ENCODE measurements around the gene XIRP2. TPM values are rescaled to one million over a fixed set of nuclear protein-coding genes. Genes with fewer than 3 reads are reported as not detected.

XIRP2 gene
- total and polyA plus RNA-seq, 2 of the 8 experiments (the other 6 are each of a cell fraction or from before 2014, with no cell fraction given): 0.11 TPM; not detected in 1

DNA sequence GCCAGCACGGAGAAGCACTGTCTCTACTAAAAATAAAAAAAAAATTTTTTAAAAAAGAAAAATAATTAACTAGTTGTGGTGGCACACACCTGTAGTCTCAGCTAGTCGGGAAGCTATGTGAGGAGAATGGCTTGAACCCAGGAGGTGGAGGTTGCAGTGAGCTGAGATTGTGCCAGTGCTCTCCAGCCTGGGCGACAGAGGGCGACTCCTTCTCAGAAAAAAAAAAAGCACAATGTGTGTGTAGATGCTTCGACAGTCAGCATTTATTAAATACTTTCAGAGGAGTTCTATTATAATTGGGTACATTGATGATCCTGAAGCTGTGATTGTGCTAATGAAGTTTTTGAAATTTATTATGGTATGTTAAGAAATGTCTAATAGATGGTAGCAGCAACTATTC, 46.5 kb downstream of the XIRP2 start:
- H3K4me2 ChIP-seq (ENCODE audit: insufficient read depth in 1 of 2, low read depth in 2 of 2, low read length in 2 of 2): no peak overlapping the region
- no peak overlapping the region for H4K8ac ChIP-seq (ENCODE audit: extremely low read depth, insufficient read depth, low read length)
- no peak overlapping the region for H3K4ac ChIP-seq (replicated peaks; ENCODE audit: insufficient read length, low read depth, low read length)
- H4K5ac ChIP-seq (ENCODE audit: insufficient read length, low read depth, low read length): no peak overlapping the region
- no peak overlapping the region for H2BK12ac ChIP-seq (ENCODE audit: low read depth, low read length)
- no peak overlapping the region for H2BK5ac ChIP-seq (ENCODE audit: low read depth, low read length)
- ChIA-PET CTCF (ENCODE audit: partially characterized antibody) (interaction anchor here (0.7 to 1.3 kb wide), 5 partner anchors 10 to 395 kb away, joined by 3 to 5 read pairs (median 4); no protein-coding TSS in a partner anchor), POLR2A (ENCODE audit: partially characterized antibody) (interaction anchor here (0.7 kb wide), 1 partner anchor 321 kb away, joined by 3 read pairs; no protein-coding TSS in a partner anchor)
- no peaks in the 10 kb centered on the region for H3K36me3 ChIP-seq (ENCODE audit: control insufficient read depth in 2 of 4, insufficient read depth in 4 of 4, low read length in 3 of 4)
- H2AFZ ChIP-seq (ENCODE audit: low read length): no peak overlapping the region
- no peaks in the 10 kb centered on the region; the same call in 1 of the 2 replicates for H3K23me2 ChIP-seq (ENCODE audit: low read depth, low read length)
- no peak overlapping the region for H2BK15ac ChIP-seq (ENCODE audit: low read length)
- H3K4me3 ChIP-seq (ENCODE audit: extremely low read depth in 1 of 4, insufficient read depth in 2 of 4, low read depth in 3 of 4, low read length in 4 of 4): no peak overlapping the region
- WGBS, 2 experiments (ENCODE audit: extremely low coverage in 1 of 2, insufficient coverage in 1 of 2, insufficient read length in 1 of 2, insufficient replicate concordance in 2 of 2, low coverage in 1 of 2, low lambda C conversion rate in 2 of 2, missing lambda C conversion rate in 1 of 2): 78% methylated on average over 5 of the region's 5 CpGs; no CpG with 5 or more reads in 1 of the 2 experiments
- no peaks in the 10 kb centered on the region for H4K20me1 ChIP-seq (replicated peaks in 1 of 2; ENCODE audit: control insufficient read depth in 1 of 2, insufficient read depth in 2 of 2, low read length in 2 of 2)
- no peak overlapping the region for H3K9ac ChIP-seq (replicated peaks in 1 of 4; ENCODE audit: extremely low read depth in 1 of 4, low read depth in 3 of 4, low read length in 3 of 4)
- no peak overlapping the region for H3K23ac ChIP-seq (ENCODE audit: insufficient read length)
- no peaks in the 10 kb centered on the region for H3K27me3 ChIP-seq (replicated peaks in 1 of 4; ENCODE audit: control insufficient read depth in 3 of 4, extremely low read depth in 1 of 4, insufficient read depth in 3 of 4, low read length in 3 of 4)
- DNase-seq (ENCODE audit: low read depth in 1 of 2, low spot score in 2 of 2): no peak
- no peak overlapping the region for H3K18ac ChIP-seq (ENCODE audit: extremely low read depth, low read length)
- no peaks in the 10 kb centered on the region for H3K79me1 ChIP-seq (ENCODE audit: low read depth, low read length)
- no peak overlapping the region for H2BK20ac ChIP-seq (ENCODE audit: low read length)
- H3K14ac ChIP-seq (ENCODE audit: insufficient read length): no peak overlapping the region
- no peak overlapping the region for H2BK120ac ChIP-seq (replicated peaks; ENCODE audit: low read depth, low read length)
- H3K27ac ChIP-seq (ENCODE audit: low read depth, low read length): no peak overlapping the region
- no peak for FAIRE-seq
- no peak overlapping the region for H3K56ac ChIP-seq (replicated peaks; ENCODE audit: insufficient read length, low read depth, low read length)
- no peaks in the 10 kb centered on the region for H3K4me1 ChIP-seq (replicated peaks in 1 of 4; ENCODE audit: control insufficient read depth in 3 of 4, insufficient read depth in 4 of 4, low read length in 3 of 4)
- TF ChIP-seq FOSL1 (IDR thresholded peaks at IDR 0.05; ENCODE audit: insufficient read depth, low read depth, low read length) (no peak), RAD21 (IDR thresholded peaks at IDR 0.05 in 1 of 2, conservative IDR thresholded peaks at IDR 0.05 in 1 of 2; ENCODE audit: low read depth in 2 of 2, low read length in 2 of 2) (peak; percentile 40 to 51; a peak in 3 of 4 replicates), SIX5 (IDR thresholded peaks at IDR 0.05; ENCODE audit: low read depth, low read length) (no peak)
- TF ChIP-seq, protein P1, sequence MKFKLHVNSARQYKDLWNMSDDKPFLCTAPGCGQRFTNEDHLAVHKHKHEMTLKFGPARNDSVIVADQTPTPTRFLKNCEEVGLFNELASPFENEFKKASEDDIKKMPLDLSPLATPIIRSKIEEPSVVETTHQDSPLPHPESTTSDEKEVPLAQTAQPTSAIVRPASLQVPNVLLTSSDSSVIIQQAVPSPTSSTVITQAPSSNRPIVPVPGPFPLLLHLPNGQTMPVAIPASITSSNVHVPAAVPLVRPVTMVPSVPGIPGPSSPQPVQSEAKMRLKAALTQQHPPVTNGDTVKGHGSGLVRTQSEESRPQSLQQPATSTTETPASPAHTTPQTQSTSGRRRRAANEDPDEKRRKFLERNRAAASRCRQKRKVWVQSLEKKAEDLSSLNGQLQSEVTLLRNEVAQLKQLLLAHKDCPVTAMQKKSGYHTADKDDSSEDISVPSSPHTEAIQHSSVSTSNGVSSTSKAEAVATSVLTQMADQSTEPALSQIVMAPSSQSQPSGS (IDR thresholded peaks at IDR 0.05; ENCODE audit: low read length): no peak
- TF ChIP-seq, protein P2, sequence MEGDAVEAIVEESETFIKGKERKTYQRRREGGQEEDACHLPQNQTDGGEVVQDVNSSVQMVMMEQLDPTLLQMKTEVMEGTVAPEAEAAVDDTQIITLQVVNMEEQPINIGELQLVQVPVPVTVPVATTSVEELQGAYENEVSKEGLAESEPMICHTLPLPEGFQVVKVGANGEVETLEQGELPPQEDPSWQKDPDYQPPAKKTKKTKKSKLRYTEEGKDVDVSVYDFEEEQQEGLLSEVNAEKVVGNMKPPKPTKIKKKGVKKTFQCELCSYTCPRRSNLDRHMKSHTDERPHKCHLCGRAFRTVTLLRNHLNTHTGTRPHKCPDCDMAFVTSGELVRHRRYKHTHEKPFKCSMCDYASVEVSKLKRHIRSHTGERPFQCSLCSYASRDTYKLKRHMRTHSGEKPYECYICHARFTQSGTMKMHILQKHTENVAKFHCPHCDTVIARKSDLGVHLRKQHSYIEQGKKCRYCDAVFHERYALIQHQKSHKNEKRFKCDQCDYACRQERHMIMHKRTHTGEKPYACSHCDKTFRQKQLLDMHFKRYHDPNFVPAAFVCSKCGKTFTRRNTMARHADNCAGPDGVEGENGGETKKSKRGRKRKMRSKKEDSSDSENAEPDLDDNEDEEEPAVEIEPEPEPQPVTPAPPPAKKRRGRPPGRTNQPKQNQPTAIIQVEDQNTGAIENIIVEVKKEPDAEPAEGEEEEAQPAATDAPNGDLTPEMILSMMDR (IDR thresholded peaks at IDR 0.05; ENCODE audit: control extremely low read depth in 1 of 3, insufficient read depth in 1 of 3, low read depth in 1 of 3, low read length in 3 of 3): peak in 2 of 3 experiments; percentile 6 to 29; a peak in 3 of 4 replicates
- 0 out of 4 replicates have a peak, but pooled peaks cover 0 to 2% of the 10 kb centered on the region in 2 experiments for H3K9me3 ChIP-seq (ENCODE audit: insufficient read depth in 2 of 2, low read depth in 1 of 2, low read length in 1 of 2)
- no peak overlapping the region for H2AK5ac ChIP-seq (ENCODE audit: low read depth, low read length)
- no peaks in the 10 kb centered on the region for H3K79me2 ChIP-seq (ENCODE audit: control insufficient read depth in 1 of 2, insufficient read depth in 2 of 2, low read length in 2 of 2)
- H4K91ac ChIP-seq (replicated peaks; ENCODE audit: insufficient read length, low read length): no peak overlapping the region

Measured in H1 (cell line).